ENCODE data around the gene CCNL1. TPM values are rescaled to one million over a fixed set of nuclear protein-coding genes. Genes with fewer than 3 reads are reported as not detected.

The CCNL1 gene
- 156 and 467 TPM in 2 replicates for total RNA-seq

DNA sequence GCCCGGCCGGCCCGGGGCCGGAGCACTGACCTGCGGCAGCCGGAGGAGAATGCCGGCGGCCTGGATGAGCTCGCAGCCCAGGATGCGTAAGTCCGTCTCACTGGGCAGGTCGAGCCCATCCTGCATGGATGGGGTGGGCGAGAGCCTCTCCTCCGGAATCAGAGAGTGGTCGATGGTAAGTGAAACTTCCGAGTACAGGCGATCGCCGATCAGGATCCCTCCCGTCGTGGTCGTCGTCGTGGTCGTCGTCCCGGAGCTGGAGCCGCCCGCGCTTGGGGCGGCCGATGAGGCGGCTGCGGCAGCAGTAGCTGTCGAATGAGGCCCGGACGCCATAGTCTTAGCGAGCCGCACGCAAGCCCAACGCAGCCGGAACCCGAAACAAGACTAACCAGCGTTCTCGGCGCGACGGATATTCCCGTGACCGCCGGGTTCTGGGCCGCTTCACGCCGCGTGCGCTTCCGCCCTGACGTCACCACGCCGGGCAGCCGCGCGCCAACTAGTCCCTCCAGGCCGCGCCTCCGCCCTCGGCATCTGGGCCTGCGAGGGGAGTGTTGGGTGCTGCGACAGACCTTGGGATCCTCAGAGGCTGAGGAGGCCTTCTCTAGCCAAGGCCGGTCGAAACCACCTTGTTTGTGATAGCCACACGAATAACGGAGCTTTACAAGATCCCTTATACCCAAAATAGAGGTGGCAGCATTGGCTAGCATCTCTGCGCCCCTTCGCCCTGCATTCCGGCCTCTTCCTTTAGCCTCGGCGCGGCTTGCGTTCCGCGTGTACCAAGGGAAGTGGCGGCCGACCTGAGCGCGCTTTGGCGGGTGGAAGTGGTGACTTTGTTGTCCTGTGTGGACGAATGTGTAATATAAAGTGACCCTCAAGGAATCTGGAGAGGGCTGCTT lies at the start of gene CCNL1:
Gene CCNL1, minus strand, starts transcription at position 386 of the 896 bp plus-strand sequence. Its CDS starts 53 bp downstream, at position 333.

Small RNA genes within 50 kb of the gene (small RNA-seq; reads per million reads assigned to genes)
- gene RF00019 (not detected), gene RNA5SP146 (not detected)
